H1 (cell line): ENCODE measurements around the gene TTI1. TPM values are rescaled to one million over a fixed set of nuclear protein-coding genes. Genes with fewer than 3 reads are reported as not detected.

Experiments
- CTCF ChIA-PET: fragments of 300-600 bp; sonication (Branson Sonifier 250); formaldehyde crosslinking; loops from one replicate; lab custom pipeline; 2021; ENCODE audit not compliant: partially characterized antibody; lab: Charles Lee
- POLR2A ChIA-PET: fragments of 300-600 bp; sonication (Branson Sonifier 250); formaldehyde crosslinking; loops from one replicate; lab custom pipeline; 2021; ENCODE audit warnings: inconsistent platforms; ENCODE audit not compliant: partially characterized antibody; lab: Charles Lee
- DNase-seq, 2 experiments: peaks; one replicate each; pipeline versions ENCODE4 v3.0.0 to v3.0.0-alpha.2; 2010 to 2022; ENCODE audit warnings: low spot score in 2 of 2, low read depth in 1 of 2, mixed read lengths in 1 of 2
- FAIRE-seq: peaks from 2 replicates; lab custom pipeline; 2011; peaks lifted over from hg19 to GRCh38; lab: Jason Lieb, UNC
- H2AFZ ChIP-seq: 2 replicates; pipeline ENCODE4 v1.8.1; 2012; ENCODE audit warnings: low read length, inconsistent platforms
- H2AK5ac ChIP-seq: 2 replicates; pipeline ENCODE4 v1.6.1; 2013; ENCODE audit warnings: low read depth, low read length
- H2BK120ac ChIP-seq: replicated peaks from 2 replicates; pipeline ENCODE3; 2013; ENCODE audit warnings: low read depth, low read length, inconsistent platforms
- H2BK12ac ChIP-seq: 2 replicates; pipeline ENCODE4 v1.6.1; 2013; ENCODE audit warnings: low read depth, low read length
- H2BK15ac ChIP-seq: 2 replicates; pipeline ENCODE4 v1.6.1; 2013; ENCODE audit warnings: low read length
- H2BK20ac ChIP-seq: 2 replicates; pipeline ENCODE4 v1.6.1; 2013; ENCODE audit warnings: low read length
- H2BK5ac ChIP-seq: 2 replicates; pipeline ENCODE4 v1.6.1; 2013; ENCODE audit warnings: low read depth, low read length
- H3K14ac ChIP-seq: 2 replicates; pipeline ENCODE4 v1.6.1; 2013; ENCODE audit warnings: inconsistent platforms; ENCODE audit not compliant: insufficient read length
- H3K18ac ChIP-seq: 2 replicates; pipeline ENCODE4 v1.6.1; 2013; ENCODE audit warnings: low read length; ENCODE audit errors: extremely low read depth
- H3K23ac ChIP-seq: 2 replicates; pipeline ENCODE4 v1.6.1; 2013; ENCODE audit warnings: inconsistent platforms; ENCODE audit not compliant: insufficient read length
- H3K23me2 ChIP-seq: 2 replicates; pipeline ENCODE4 v1.6.1; 2013; ENCODE audit warnings: low read depth, low read length
- H3K27ac ChIP-seq: 2 replicates; pipeline ENCODE4 v1.6.1; 2011; ENCODE audit warnings: low read depth, low read length, inconsistent platforms
- H3K27me3 ChIP-seq, 4 experiments: replicated peaks in 1 of 4; 1 replicate in 1 of 4; 2 replicates in 3 of 4; pipeline versions ENCODE4 v1.6.1 to v1.8.1; 2011 to 2013; ENCODE audit warnings: low read length in 3 of 4, mild to moderate bottlenecking in 3 of 4, inconsistent platforms in 2 of 4, mixed read lengths in 2 of 4, moderate library complexity in 1 of 4; ENCODE audit not compliant: control insufficient read depth in 3 of 4, insufficient read depth in 3 of 4; ENCODE audit errors: extremely low read depth in 1 of 4
- H3K36me3 ChIP-seq, 4 experiments: 2 replicates each; pipeline versions ENCODE4 v1.6.1 to v1.8.1; 2011 to 2013; ENCODE audit warnings: mild to moderate bottlenecking in 4 of 4, low read length in 3 of 4, moderate library complexity in 2 of 4, control low read depth in 1 of 4, inconsistent platforms in 1 of 4; ENCODE audit not compliant: insufficient read depth in 4 of 4, control insufficient read depth in 2 of 4
- H3K4ac ChIP-seq: replicated peaks from 2 replicates; pipeline ENCODE3; 2013; ENCODE audit warnings: low read length, low read depth, mixed read lengths, inconsistent platforms; ENCODE audit not compliant: insufficient read length
- H3K4me1 ChIP-seq, 4 experiments: replicated peaks in 1 of 4; 1 replicate in 1 of 4; 2 replicates in 3 of 4; pipeline versions ENCODE4 v1.6.1 to v1.8.1; 2011 to 2013; ENCODE audit warnings: low read length in 3 of 4, inconsistent platforms in 2 of 4, mixed read lengths in 1 of 4; ENCODE audit not compliant: insufficient read depth in 4 of 4, control insufficient read depth in 3 of 4
- H3K4me2 ChIP-seq, 2 experiments: 2 replicates each; pipeline versions ENCODE4 v1.6.1 to v1.8.1; 2011 to 2013; ENCODE audit warnings: low read depth in 2 of 2, low read length in 2 of 2, control low read depth in 1 of 2, inconsistent platforms in 1 of 2, mild to moderate bottlenecking in 1 of 2; ENCODE audit not compliant: insufficient read depth in 1 of 2
- H3K4me3 ChIP-seq, 4 experiments: fragments of 200-600, 300-600 bp in 1 of 4; sonication (generic), shearing (Covaris generic), sonication (Bioruptor Twin) in 1 of 4; 2 replicates each; pipeline versions ENCODE4 v1.5.1 to v1.8.1; 2011 to 2016; ENCODE audit warnings: low read length in 4 of 4, low read depth in 3 of 4, control low read depth in 2 of 4, inconsistent platforms in 2 of 4, mild to moderate bottlenecking in 2 of 4, mixed read lengths in 1 of 4, moderate library complexity in 1 of 4; ENCODE audit not compliant: insufficient read depth in 2 of 4; ENCODE audit errors: extremely low read depth in 1 of 4
- H3K56ac ChIP-seq: replicated peaks from 2 replicates; pipeline ENCODE3; 2013; ENCODE audit warnings: low read depth, mild to moderate bottlenecking, mixed read lengths, low read length, inconsistent platforms; ENCODE audit not compliant: insufficient read length
- H3K79me1 ChIP-seq: 2 replicates; pipeline ENCODE4 v1.6.1; 2013; ENCODE audit warnings: low read depth, low read length, control low read depth
- H3K79me2 ChIP-seq, 2 experiments: 2 replicates each; pipeline versions ENCODE4 v1.6.1 to v1.8.1; 2012 to 2013; ENCODE audit warnings: low read length in 2 of 2, mild to moderate bottlenecking in 2 of 2, inconsistent platforms in 1 of 2; ENCODE audit not compliant: insufficient read depth in 2 of 2, control insufficient read depth in 1 of 2
- H3K9ac ChIP-seq, 4 experiments: replicated peaks in 1 of 4; 1 replicate in 1 of 4; 2 replicates in 3 of 4; pipeline versions ENCODE4 v1.6.1 to v1.8.1; 2011 to 2013; ENCODE audit warnings: low read depth in 3 of 4, low read length in 3 of 4, control low read depth in 2 of 4, mild to moderate bottlenecking in 2 of 4, moderate library complexity in 2 of 4, inconsistent platforms in 1 of 4; ENCODE audit errors: extremely low read depth in 1 of 4
- H3K9me3 ChIP-seq, 2 experiments: 2 replicates each; pipeline versions ENCODE4 v1.6.1 to v1.8.1; 2012 to 2013; ENCODE audit warnings: mild to moderate bottlenecking in 2 of 2, moderate library complexity in 2 of 2, control low read depth in 1 of 2, inconsistent platforms in 1 of 2, low read depth in 1 of 2, low read length in 1 of 2, mixed read lengths in 1 of 2; ENCODE audit not compliant: insufficient read depth in 2 of 2
- H4K20me1 ChIP-seq, 2 experiments: replicated peaks in 1 of 2; 2 replicates each; pipeline versions ENCODE3 to v1.8.1; 2011 to 2013; ENCODE audit warnings: inconsistent platforms in 2 of 2, low read length in 2 of 2, mild to moderate bottlenecking in 1 of 2; ENCODE audit not compliant: insufficient read depth in 2 of 2, control insufficient read depth in 1 of 2
- H4K5ac ChIP-seq: 2 replicates; pipeline ENCODE4 v1.6.1; 2013; ENCODE audit warnings: low read length, low read depth, mixed read lengths, inconsistent platforms; ENCODE audit not compliant: insufficient read length
- H4K8ac ChIP-seq: 2 replicates; pipeline ENCODE4 v1.8.0; 2013; ENCODE audit warnings: mild to moderate bottlenecking, moderate library complexity, low read length, inconsistent platforms; ENCODE audit not compliant: insufficient read depth; ENCODE audit errors: extremely low read depth
- H4K91ac ChIP-seq: replicated peaks from 2 replicates; pipeline ENCODE3; 2013; ENCODE audit warnings: low read length, mixed read lengths, inconsistent platforms; ENCODE audit not compliant: insufficient read length
- EP300 ChIP-seq, 2 experiments: IDR thresholded peaks; 1 replicate in 1 of 2; 2 replicates in 1 of 2; pipeline ENCODE4 v1.6.1; 2011 to 2012; ENCODE audit warnings: low read depth in 2 of 2, low read length in 2 of 2, mild to moderate bottlenecking in 2 of 2, borderline replicate concordance in 1 of 2, inconsistent platforms in 1 of 2, moderate library complexity in 1 of 2
- FOSL1 ChIP-seq: IDR thresholded peaks from 2 replicates; pipeline ENCODE4 v1.6.1; 2011; ENCODE audit warnings: mild to moderate bottlenecking, low read depth, low read length, moderate library complexity; ENCODE audit not compliant: insufficient read depth
- GABPA ChIP-seq: IDR thresholded peaks from 2 replicates; pipeline ENCODE4 v1.6.1; 2011; ENCODE audit warnings: mild to moderate bottlenecking, low read length, moderate library complexity, borderline replicate concordance; ENCODE audit not compliant: insufficient read depth
- NRF1 ChIP-seq: IDR thresholded peaks from 2 replicates; pipeline ENCODE4 v1.6.1; 2011; ENCODE audit warnings: mild to moderate bottlenecking, low read depth, low read length, improper control_type of control experiment
- WGBS, 2 experiments: shearing (Covaris generic) in 1 of 2; methylation state at CpG; one replicate each; pipeline versions ENCODE4 v1.1.6 to v1.1.7; 2013 to 2015; ENCODE audit warnings: low lambda C conversion rate in 2 of 2, mixed read lengths in 2 of 2, inconsistent platforms in 1 of 2, low coverage in 1 of 2, missing lambda C conversion rate in 1 of 2; ENCODE audit not compliant: insufficient replicate concordance in 2 of 2, insufficient coverage in 1 of 2, insufficient read length in 1 of 2; ENCODE audit errors: extremely low coverage in 1 of 2, missing lambda C conversion rate in 1 of 2; 5-methylcytosine and 5-hydroxymethylcytosine counted together
- polyA plus RNA-seq, 7 experiments: library from polyadenylated mRNA; depleted of rRNA in 3 of 7; stranded (reverse) in 5 of 7; unstranded in 2 of 7; fragments of >200 nt in 5 of 7; fragments of 200-250 nt in 2 of 7; gene quantifications; 1 replicate in 5 of 7; 2 replicates in 1 of 7; 4 replicates in 1 of 7; pipeline versions ENCODE4 v1.2.1 to v1.2.3, GENCODE V29; 2011 to 2013; ENCODE audit warnings: missing spikeins in 2 of 7, mixed read lengths in 2 of 7
- total RNA-seq: library from RNA; stranded (reverse); fragmentation: NEBNext Ultra II Directional; extraction: Animal tissue kit (Norgen Biotek cat#: 25700); gene quantifications from 2 replicates; pipeline ENCODE4 v1.2.1, GENCODE V29; 2021

TTI1 gene
- total and polyA plus RNA-seq, 2 of the 8 experiments (the other 6 are each of a cell fraction or from before 2014, with no cell fraction given): 34.1 to 47.0 TPM

DNA sequence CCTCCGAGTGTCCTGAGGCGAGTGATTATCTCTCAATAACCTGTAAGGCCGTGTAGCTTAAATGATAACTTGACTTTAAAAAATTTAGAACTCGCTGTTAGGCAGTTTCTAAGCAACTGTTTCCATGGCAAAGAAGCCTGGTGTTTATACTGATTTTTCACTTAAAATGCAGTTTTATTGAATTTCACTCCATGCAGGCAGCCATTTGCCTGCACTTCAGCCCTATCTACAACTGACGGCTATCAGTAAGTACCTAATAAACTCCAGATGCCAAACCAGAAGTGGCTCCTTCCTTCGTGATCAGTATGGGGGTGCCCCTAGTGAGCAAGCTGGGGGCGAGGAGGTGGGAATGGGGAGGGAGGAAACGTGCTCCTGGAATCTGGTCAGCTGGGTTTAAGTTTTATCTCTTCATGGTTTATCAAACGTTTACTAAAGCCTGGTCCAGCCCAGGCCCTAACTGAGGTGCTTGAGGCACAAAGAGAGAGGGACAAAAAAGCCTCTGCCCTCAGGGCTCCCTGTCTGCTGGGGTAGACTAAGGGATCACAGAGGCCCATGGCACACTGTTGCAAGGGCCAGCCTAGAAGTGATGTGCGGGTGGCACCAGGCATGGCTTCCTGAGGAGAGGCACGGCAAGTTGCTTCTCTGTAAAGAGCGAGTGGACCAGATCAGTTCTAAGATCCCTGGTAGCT lies 45.5 kb downstream of the TTI1 start:
- no peak overlapping the region for H3K4me2 ChIP-seq
- no peak overlapping the region for H2AFZ ChIP-seq
- no peak overlapping the region for H2AK5ac ChIP-seq
- H3K9ac ChIP-seq: no peak overlapping the region
- no peak overlapping the region for H3K56ac ChIP-seq
- no peak overlapping the region for H2BK15ac ChIP-seq
- ChIA-PET POLR2A (interaction anchor here (0.9 to 1.0 kb wide), 2 partner anchors 17 to 80 kb away, joined by 3 read pairs; no protein-coding TSS in a partner anchor), CTCF (interaction anchor here (1.0 to 1.9 kb wide), 5 partner anchors 8 to 73 kb away, joined by 3 to 4 read pairs (median 3); no protein-coding TSS in a partner anchor)
- WGBS, 2 experiments: 92% methylated on average over 12 of the region's 12 CpGs; no CpG with 5 or more reads in 1 of the 2 experiments
- no peak overlapping the region for H3K4ac ChIP-seq
- no peak overlapping the region for H2BK12ac ChIP-seq
- no peak overlapping the region for H3K27ac ChIP-seq
- no peak overlapping the region for H3K4me3 ChIP-seq
- FAIRE-seq (no peak), DNase-seq (no peak)
- H3K79me2 ChIP-seq: no peaks in the 10 kb centered on the region
- no peak overlapping the region for H4K8ac ChIP-seq
- no peak overlapping the region for H4K91ac ChIP-seq
- H2BK5ac ChIP-seq: no peak overlapping the region
- no peak overlapping the region for H2BK20ac ChIP-seq
- H4K5ac ChIP-seq: no peak overlapping the region
- H2BK120ac ChIP-seq: no peak overlapping the region
- no peak overlapping the region for H3K14ac ChIP-seq
- no peaks in the 10 kb centered on the region for H3K9me3 ChIP-seq
- H3K79me1 ChIP-seq: no peaks in the 10 kb centered on the region
- no peaks in the 10 kb centered on the region; a peak in 1 of 7 replicates for H3K4me1 ChIP-seq
- H3K36me3 ChIP-seq: peaks cover 2 to 30% (median 10%) of the 10 kb centered on the region in 4 experiments; a peak in 5 of 8 replicates
- peaks cover 2 to 3% of the 10 kb centered on the region in 2 experiments for H4K20me1 ChIP-seq
- no peak overlapping the region for H3K23ac ChIP-seq
- no peak overlapping the region for H3K18ac ChIP-seq
- H3K23me2 ChIP-seq: no peaks in the 10 kb centered on the region
- H3K27me3 ChIP-seq: no peaks in the 10 kb centered on the region
- TF ChIP-seq FOSL1 (no peak), GABPA (no peak), NRF1 (no peak), EP300 (IDR thresholded peaks at IDR 0.05; ENCODE audit: borderline replicate concordance in 1 of 2, low read depth in 2 of 2, low read length in 2 of 2) (no peak)
